Keratinocyte (primary cell): ENCODE measurements around the gene GALNT8. TPM values are rescaled to one million over a fixed set of nuclear protein-coding genes. Genes with fewer than 3 reads are reported as not detected.

ENCODE experiments used
- DNase-seq: peaks from one replicate; pipeline ENCODE4 v3.0.0-alpha.2; 2011; ENCODE audit warnings: low read depth, missing footprints, low spot score
- FAIRE-seq: peaks from 2 replicates; lab custom pipeline; 2011; peaks lifted over from hg19 to GRCh38; lab: Jason Lieb, UNC
- H2AFZ ChIP-seq: 2 replicates; pipeline ENCODE4 v1.6.0; 2012; ENCODE audit warnings: low read length, control low read depth, inconsistent platforms; ENCODE audit not compliant: control insufficient read depth
- H3K27ac ChIP-seq: 2 replicates; pipeline ENCODE4 v1.5.1; 2011; ENCODE audit warnings: low read length; ENCODE audit not compliant: control insufficient read depth, insufficient read depth
- H3K27me3 ChIP-seq: 3 replicates; pipeline ENCODE4 v1.6.0; 2011; ENCODE audit warnings: low read length; ENCODE audit not compliant: control insufficient read depth, insufficient read depth; ENCODE audit errors: extremely low read depth
- H3K36me3 ChIP-seq, 2 experiments: 2 replicates in 1 of 2; 3 replicates in 1 of 2; pipeline ENCODE4 v1.5.1; 2011; ENCODE audit warnings: low read length in 2 of 2, mild to moderate bottlenecking in 1 of 2; ENCODE audit not compliant: control insufficient read depth in 2 of 2, insufficient read depth in 2 of 2; ENCODE audit errors: extremely low read depth in 1 of 2
- H3K4me1 ChIP-seq: 3 replicates; pipeline ENCODE4 v1.5.1; 2011; ENCODE audit warnings: low read length; ENCODE audit not compliant: control insufficient read depth, insufficient read depth; ENCODE audit errors: extremely low read depth
- H3K4me2 ChIP-seq: 3 replicates; pipeline ENCODE4 v1.6.0; 2011; ENCODE audit warnings: low read depth, low read length; ENCODE audit not compliant: control insufficient read depth, insufficient read depth; ENCODE audit errors: extremely low read depth
- H3K4me3 ChIP-seq, 3 experiments: fragments of 200-600 bp in 1 of 3; sonication (generic) in 1 of 3; 2 replicates in 2 of 3; 3 replicates in 1 of 3; pipeline ENCODE4 v1.5.1; 2011 to 2016; ENCODE audit warnings: low read length in 3 of 3, mild to moderate bottlenecking in 3 of 3, control low read depth in 2 of 3, inconsistent platforms in 1 of 3, low read depth in 1 of 3, mixed read lengths in 1 of 3, mixed run types in 1 of 3, moderate library complexity in 1 of 3; ENCODE audit not compliant: control insufficient read depth in 2 of 3, insufficient read depth in 2 of 3; ENCODE audit errors: extremely low read depth in 1 of 3
- H3K79me2 ChIP-seq: 2 replicates; pipeline ENCODE4 v1.6.0; 2012; ENCODE audit warnings: low read length; ENCODE audit not compliant: control insufficient read depth, insufficient read depth
- H3K9ac ChIP-seq: 3 replicates; pipeline ENCODE4 v1.6.0; 2011; ENCODE audit warnings: low read length; ENCODE audit not compliant: control insufficient read depth, insufficient read depth; ENCODE audit errors: extremely low read depth
- H3K9me1 ChIP-seq: 3 replicates; pipeline ENCODE4 v1.6.0; 2011; ENCODE audit warnings: low read length; ENCODE audit not compliant: control insufficient read depth, insufficient read depth; ENCODE audit errors: extremely low read depth
- H3K9me3 ChIP-seq: 2 replicates; pipeline ENCODE4 v1.5.1; 2012; ENCODE audit warnings: low read depth, low read length; ENCODE audit not compliant: control insufficient read depth
- H4K20me1 ChIP-seq: 3 replicates; pipeline ENCODE4 v1.6.0; 2011; ENCODE audit warnings: low read length; ENCODE audit not compliant: control insufficient read depth, insufficient read depth; ENCODE audit errors: extremely low read depth
- CTCF ChIP-seq, 3 experiments: IDR thresholded peaks in 1 of 3; conservative IDR thresholded peaks in 1 of 3; optimal IDR thresholded peaks in 1 of 3; 2 replicates in 2 of 3; 3 replicates in 1 of 3; pipeline versions ENCODE3 to v1.5.1; 2011; ENCODE audit warnings: low read length in 3 of 3, mild to moderate bottlenecking in 3 of 3, moderate library complexity in 2 of 3, control low read depth in 1 of 3, inconsistent platforms in 1 of 3; ENCODE audit not compliant: insufficient read depth in 2 of 3; ENCODE audit errors: extremely low read depth in 1 of 3
- EZH2 ChIP-seq: IDR thresholded peaks from one replicate; pipeline ENCODE4 v1.6.1; 2012; ENCODE audit warnings: inconsistent platforms, mild to moderate bottlenecking, low read length, moderate library complexity
- dilution Hi-C: fragments of 300-500 bp; cut with MboI; formaldehyde crosslinking; loops from one replicate; pipeline ENCODE4 v1.7.0; 2020; ENCODE audit warnings: low sequenced_read_pairs; ENCODE audit not compliant: extremely low pct_ligation_motif_present
- polyA plus RNA-seq, 5 experiments: library from polyadenylated mRNA; depleted of rRNA in 3 of 5; stranded (reverse) in 3 of 5; stranded (forward) in 1 of 5; unstranded in 1 of 5; fragments of >200 nt; gene quantifications; 1 replicate in 1 of 5; 2 replicates in 3 of 5; 3 replicates in 1 of 5; pipeline versions ENCODE4 v1.2.1 to v1.2.3, GENCODE V29; 2011 to 2012; ENCODE audit warnings: missing spikeins in 2 of 5, low read depth in 1 of 5, low replicate concordance in 1 of 5

The GALNT8 gene
- polyA plus RNA-seq, 1 donor (not counting 4 experiments of a cell fraction or from before 2014, with no cell fraction given), result 0.10 TPM

GRCh38 chr12:4813741-4814140 is 93.5 kb downstream of the GALNT8 start:
- peaks cover 45% of the 10 kb centered on the region for H3K27me3 ChIP-seq

GRCh38 chr12:4814485-4814884 is 94.3 kb downstream of the GALNT8 start:
- no peak overlapping the region for H3K27ac ChIP-seq
- dilution Hi-C loops, result no loop called here
- no peak for FAIRE-seq

More at GRCh38 chr12:4813741-4814140, 93.5 kb downstream of the GALNT8 start:
- Histone ChIP-seq H3K9me1 (no peaks in the 10 kb centered on the region), H3K9me3 (no peaks in the 10 kb centered on the region), H3K4me1 (no peaks in the 10 kb centered on the region), H3K27ac (no peak overlapping the region), H3K4me3 (no peak overlapping the region), H3K4me2 (no peak overlapping the region), H2AFZ (no peak overlapping the region), H3K79me2 (no peaks in the 10 kb centered on the region), H4K20me1 (no peaks in the 10 kb centered on the region), H3K9ac (no peak overlapping the region), H3K36me3 (no peaks in the 10 kb centered on the region)
- no peak for FAIRE-seq
- DNase-seq, result no peak
- dilution Hi-C loops, result no loop called here
- TF ChIP-seq CTCF (optimal IDR thresholded peaks at IDR 0.05 in 1 of 3, IDR thresholded peaks at IDR 0.05 in 1 of 3, conservative IDR thresholded peaks at IDR 0.05 in 1 of 3; ENCODE audit: extremely low read depth in 1 of 3, insufficient read depth in 2 of 3, low read length in 3 of 3), result no peak
- TF ChIP-seq EZH2, result no peak

More at GRCh38 chr12:4814485-4814884, 94.3 kb downstream of the GALNT8 start:
- no peak overlapping the region for H3K4me2 ChIP-seq
- H4K20me1 ChIP-seq, result no peaks in the 10 kb centered on the region
- H3K9ac ChIP-seq, result no peak overlapping the region
- no peak overlapping the region for H2AFZ ChIP-seq
- H3K9me3 ChIP-seq, result no peaks in the 10 kb centered on the region
- H3K4me1 ChIP-seq, result no peaks in the 10 kb centered on the region
- H3K36me3 ChIP-seq, result no peaks in the 10 kb centered on the region
- no peaks in the 10 kb centered on the region for H3K9me1 ChIP-seq
- DNase-seq, result no peak
- TF ChIP-seq CTCF (optimal IDR thresholded peaks at IDR 0.05 in 1 of 3, IDR thresholded peaks at IDR 0.05 in 1 of 3, conservative IDR thresholded peaks at IDR 0.05 in 1 of 3; ENCODE audit: extremely low read depth in 1 of 3, insufficient read depth in 2 of 3, low read length in 3 of 3), result no peak
- no peak for TF ChIP-seq EZH2
- H3K27me3 ChIP-seq, result peaks cover 40% of the 10 kb centered on the region
- no peak overlapping the region for H3K4me3 ChIP-seq
- H3K79me2 ChIP-seq, result no peaks in the 10 kb centered on the region
